ENCODE measurements around the gene NIN.
"Not testable (repeated sequence)": the region's sequence is repeated elsewhere in the genome, so short reads cannot be mapped to it uniquely, and the experiment has no call there.

Gene NIN

DNA sequence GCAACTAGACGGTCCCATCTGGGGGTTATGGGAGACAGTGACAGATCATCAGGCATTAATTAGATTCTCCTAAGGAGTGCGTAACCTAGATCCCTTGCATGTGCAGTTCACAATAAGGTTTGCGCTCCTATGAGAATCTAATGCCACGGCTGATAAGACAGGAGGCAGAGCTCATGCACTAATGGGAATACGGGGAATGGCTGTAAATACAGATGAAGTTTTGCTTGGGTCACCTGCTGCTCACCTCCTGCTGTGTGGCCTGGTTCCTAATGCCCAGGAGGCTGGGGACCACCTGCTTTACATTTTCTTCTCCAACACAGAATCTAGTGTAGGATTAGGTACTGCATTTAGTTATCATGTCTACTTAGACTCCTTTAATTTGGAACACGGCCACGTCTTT is 113.2 kb downstream of the NIN start:
- no peak for DNase-seq (ENCODE audit: low spot score)

DNA sequence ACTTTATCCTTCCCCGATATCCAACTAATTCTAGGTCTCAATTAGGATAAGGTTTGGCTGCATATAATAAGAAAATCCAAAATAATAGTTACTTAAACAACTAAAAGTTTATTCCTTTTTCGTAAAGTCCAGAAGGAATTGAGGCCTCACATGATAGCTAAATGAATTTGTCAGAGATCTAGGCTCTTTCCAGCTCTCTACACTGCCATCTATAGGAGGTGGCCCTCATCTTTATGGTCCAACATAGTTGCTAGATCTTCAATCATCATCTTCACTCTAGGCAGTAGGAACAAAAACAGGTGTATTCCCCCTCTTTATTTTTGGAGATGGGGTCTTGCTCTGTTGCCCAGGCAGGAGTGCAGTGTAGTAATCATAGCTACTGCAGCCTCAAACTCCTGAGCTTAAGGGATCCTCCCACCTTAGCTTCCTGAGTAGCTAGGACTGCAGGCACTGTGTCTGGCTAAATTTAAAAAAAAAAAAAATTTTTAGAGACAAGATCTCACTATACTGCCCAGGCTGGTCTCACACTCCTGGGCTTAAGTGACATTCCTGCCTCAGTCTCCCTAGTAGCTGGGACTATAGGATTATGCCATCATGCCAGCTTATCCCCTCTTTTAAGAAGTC is 116.4 kb downstream of the NIN start:
- DNase-seq (ENCODE audit: low spot score): peak; percentile 59

DNA sequence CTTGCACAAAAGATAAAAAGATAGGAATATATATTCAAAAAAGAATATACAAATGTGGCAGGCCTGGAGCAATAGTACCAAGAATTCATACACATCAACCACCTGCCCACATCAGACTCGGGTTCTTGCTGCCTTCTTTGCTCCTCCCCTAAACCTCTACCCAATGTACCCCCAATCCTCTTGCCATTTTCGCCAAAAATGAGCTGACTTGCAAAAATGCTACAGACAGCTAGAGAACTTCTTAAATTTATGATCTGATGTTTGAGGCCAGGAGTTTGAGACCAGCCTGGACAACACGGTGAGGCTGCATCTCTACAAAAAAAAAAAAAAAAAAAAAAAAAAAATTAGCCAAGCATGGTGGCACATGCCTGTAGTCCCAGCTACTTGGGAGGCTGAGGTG is 119.9 kb downstream of the NIN start:
- DNase-seq (ENCODE audit: low spot score): no peak

DNA sequence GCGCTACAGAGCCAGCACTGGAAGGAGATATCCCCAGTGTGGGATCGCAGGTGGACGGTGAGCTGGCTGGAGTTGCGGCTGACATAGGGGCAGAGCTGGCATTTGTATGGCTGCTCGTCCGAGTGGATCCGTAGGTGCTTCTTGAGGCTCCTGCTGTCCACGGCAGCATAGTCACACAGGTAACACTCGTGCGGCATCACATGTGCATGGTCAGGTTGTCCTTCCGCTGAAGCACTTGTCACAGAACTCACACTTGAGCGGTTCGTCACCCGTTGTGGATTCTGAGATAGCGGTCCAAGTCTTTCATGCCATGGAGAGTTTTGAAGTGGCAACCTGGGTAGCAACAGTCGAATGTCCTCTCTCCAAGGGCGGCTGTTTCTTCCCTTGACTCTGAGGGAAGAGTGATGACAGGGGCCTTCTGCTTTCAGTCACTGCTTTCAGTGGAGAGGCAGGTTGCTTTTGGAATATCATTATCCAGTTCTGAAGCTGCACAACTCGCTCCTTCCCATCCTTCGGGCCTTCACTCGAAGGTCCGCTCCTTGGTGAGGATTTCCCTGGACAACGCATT is 125.9 kb downstream of the NIN start:
- DNase-seq (ENCODE audit: low spot score): no peak

DNA sequence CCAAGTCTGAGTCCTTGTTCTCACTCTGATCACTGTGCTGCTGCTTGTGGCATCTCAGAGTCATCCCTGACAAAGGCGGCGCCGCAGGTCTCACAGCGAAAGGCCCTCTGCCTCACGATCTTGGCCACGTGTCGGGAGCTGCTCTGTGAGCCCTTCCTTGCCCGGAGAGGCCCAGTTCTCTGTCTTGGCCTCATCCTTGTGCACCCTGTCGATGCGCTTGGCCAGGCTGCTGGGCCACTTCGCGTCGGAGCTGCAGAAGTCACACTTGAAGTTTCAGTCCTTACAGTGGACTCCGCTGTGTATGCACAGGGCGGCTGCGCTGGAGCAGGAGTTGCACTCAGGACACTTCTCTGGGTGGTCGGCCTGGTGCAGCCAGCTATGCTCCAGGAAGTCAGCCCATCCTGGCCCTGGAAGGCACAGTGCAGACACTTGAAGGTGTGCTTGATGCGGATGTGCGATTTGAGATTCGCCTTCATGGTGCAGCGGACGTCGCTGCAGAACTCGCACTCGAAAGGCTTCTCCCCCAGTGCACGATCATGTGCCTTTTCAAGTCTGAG is 126.4 kb downstream of the NIN start:
- no peak for DNase-seq (ENCODE audit: low spot score)

DNA sequence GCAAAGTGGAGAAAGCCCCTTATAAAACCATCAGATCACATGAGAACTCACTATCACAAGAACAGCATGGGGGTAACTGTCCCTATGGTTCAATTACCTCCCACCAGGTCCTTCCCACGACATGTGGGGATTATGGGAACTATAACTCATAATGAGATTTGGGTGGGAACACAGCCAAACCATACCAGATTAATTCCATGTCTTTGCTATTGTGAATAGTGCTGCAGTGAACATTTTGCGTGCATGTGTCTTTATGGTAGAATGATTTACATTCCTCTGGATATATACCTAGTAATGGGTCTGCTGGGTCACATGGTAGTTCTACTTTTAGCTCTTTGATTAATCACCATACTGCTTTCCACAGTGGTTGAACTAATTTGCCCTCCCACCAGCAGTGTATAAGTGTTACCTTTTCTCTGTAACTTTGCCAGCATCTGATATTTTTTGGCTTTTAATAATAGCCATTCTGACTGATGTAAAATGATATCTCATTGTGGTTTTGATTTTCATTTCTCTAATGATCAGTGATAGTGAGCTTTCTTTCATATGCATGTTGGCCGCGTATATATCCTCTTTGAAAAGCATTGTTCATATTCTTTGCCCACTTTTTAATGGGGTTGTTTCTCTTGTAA is 133.2 kb downstream of the NIN start:
- DNase-seq (ENCODE audit: low spot score): no peak

DNA sequence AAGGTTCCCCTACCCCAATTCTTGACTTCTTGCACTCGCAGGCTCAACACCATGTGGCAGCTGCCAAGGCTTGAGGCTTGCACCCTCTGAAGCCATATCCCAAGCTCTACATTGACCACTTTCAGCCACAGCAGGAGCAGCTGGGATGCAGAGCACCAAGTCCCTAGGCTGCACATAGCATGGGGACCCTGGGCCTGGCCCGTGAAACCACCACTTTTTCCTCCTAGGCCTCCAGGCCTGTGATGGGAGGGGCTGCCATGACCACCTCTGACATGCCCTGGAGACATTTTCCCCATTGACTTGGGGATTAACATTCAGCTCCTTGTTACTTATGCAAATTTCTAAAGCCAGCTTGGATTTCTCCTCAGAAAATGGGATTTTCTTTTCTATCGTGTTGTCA is 136.7 kb downstream of the NIN start:
- DNase-seq (ENCODE audit: low spot score): not testable (repeated sequence)

DNA sequence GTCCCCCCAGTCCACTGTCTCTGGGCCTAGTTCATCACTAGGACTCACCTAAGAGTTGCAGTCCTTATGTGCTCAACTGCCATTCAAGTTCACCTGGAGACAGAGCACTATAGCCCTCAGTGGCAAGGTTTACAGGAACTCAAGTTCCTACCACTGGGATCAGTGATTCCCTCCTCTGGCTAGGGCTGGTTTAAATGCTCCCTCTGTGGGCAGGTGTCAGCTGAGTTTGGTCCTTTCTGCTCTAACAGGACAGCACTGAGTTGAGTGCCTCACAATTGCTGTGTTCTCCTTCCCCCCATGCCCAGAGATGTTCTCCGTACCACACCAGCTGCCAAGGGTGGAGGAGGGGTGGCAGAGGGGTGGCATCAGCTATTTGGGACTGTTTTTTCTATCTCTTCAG is 142.1 kb downstream of the NIN start:
- DNase-seq (ENCODE audit: low spot score): no peak

DNA sequence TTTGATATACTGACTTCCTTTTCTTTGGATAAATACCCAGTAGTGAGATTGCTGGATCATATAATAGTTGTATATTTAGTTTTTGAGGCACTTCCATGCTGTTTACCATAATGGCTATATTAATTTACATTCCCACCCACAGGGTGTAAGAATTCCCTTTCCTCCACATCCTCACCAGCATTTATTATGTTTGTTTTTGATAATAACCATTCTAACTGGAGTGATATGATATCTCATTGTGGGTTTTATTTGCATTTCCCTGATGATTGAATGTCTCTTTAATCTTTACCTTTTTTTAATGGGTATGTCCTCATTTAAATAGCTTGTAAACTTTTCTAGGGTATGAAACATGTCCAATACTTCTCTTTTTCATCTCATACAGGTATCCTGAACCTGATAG is 151.3 kb downstream of the NIN start:
- DNase-seq (ENCODE audit: low spot score): no peak

DNA sequence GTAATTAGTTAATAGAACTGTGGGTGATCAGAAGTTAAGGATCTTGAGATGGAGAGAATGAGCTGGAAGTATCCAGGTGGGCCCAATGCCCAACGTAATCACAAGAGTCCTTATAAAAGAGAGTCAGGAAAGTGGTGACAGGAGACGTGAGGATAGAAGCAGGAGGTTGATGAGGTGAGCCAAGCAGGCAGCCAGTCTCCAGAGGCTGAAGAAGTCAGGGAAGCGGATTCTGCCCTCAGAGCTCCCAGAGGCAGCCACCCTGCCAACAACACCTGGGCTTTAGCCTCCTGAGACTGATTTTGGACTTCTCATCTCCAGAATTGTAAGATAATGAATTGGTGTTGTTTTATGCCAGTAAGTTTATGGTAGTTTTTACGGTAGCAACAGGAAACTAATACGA is 152.8 kb downstream of the NIN start:
- DNase-seq (ENCODE audit: low spot score): no peak

DNA sequence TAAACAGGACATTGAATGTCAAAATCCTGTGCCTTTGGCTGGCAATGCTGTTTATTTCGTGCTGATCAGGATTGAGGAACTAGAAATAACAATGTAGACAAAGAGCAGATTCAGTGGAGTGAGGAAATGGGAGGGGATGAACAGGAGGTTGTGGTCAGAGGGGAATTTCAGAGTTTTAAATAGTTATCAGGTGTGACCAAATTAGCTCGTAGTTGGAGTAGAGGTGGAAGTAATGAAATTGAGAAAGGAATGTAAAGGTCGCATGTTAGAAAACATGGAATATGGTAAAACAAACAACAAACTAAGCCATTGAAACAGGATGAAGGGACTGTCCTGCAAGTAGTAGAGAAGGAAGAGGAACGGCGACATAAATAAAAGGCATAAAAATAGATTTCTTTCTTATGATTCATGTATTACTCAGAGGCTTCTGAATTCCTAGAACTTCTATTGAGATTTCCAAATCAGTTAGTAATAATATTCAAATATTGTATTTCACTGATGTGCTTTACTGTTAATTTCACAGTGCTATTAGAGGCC is 153.4 kb downstream of the NIN start:
- DNase-seq (ENCODE audit: low spot score): peak; percentile 92

DNA sequence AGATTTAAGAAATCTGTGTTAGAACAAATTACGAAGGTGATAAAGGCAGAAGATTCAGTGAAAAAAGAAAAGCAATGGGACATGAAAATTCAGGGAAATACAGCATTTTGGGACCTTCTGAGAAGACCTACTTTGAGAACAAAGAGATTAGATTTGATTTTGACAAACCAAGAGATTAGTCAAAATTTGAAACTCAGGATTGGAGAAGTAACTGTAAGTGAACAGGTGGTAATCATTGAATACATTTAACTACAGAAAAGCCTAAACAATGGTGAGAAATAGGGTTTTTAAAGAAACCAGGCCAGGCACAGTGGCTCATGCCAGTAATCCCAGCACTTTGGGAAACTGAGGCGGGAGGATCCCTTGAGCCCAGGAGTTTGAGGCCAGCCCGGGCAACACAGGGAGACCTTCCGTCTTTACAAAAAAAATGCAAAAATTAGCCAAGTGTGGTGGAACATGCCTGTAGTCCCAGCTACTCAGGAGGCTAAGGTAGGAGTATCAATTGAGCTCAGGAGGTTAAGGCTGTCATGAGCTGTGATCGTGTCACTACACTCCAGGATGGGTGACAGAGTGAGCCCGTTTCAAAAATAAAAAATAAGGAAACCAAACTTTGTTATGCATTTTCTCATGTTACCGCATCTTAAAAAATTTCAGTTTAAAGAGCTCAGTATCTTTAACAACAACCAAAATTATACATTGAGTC is 154.0 kb downstream of the NIN start:
- no peak for DNase-seq (ENCODE audit: low spot score)

DNA sequence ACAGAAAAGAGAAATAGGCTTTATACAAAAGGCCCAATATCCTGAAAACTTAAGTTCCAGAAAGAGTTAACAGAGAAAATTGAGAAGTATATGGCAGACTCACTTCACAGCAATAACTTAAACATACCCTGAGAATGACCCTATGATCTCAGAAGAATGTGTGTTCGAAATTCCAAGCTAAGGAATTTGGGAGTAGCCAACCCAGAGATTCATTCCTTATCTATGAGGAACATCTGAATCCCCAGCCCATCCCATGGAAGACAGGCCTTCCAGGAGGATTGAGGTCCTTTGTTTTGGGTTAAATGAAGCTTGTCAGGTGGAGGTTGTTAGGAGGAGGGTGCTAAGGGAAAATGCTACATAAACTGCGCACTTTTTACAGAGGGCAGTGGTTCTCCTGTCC is 155.4 kb downstream of the NIN start:
- DNase-seq (ENCODE audit: low spot score): peak; percentile 82

DNA sequence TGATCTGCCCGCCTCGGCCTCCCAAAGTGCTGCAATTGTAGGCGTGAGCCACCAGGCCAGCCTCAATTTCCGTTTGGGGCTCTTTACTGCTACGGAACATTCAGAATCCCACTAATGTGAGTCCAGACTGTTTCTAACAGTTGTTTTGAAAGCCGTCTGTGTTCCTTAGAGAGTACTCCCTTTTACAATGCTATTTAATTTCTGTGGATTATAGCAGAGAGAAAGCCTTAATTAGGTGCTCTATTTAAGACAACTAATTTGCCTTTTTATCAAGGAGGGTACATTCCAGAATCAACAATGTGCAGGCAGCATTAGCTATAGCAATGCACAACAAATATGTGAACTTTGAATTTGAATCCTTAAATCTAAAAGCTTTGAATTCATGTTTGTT is 160.1 kb downstream of the NIN start:
- DNase-seq (ENCODE audit: low spot score): no peak

DNA sequence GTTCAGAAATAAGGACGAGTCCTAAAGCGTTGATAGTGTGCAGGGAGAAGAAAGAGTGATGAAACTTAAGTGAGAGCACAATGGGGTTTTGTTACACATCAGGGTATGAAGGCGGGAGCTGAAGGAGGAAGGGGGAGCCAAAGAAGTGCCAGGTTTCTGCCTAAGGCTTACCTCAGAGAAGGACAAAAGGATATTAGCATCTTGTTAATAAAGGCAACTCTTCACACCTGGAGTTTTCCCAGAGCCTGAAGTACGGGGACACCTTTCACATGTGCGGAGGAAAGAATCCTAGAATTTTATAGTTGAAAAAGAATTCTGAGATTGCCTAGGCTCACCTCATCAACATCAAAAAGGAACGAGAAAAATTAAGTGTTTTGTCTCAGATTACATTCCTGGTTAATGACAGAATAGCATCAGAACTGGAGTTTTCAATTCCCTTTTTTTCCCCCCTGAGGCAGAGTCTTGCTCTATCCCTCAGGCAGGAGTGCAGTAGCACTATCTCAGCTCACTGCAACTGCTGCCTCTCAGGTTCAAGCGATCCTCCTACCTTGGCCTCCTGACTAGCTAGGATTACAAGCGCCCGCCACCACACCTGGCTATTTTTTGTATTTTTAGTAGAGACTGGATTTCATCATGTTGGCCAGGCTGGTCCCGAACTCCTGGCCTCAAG is 160.6 kb downstream of the NIN start:
- DNase-seq (ENCODE audit: low spot score): no peak

Data from kidney tubule cell (primary cell).